ENCODE results near the gene PLA2G2E. TPM values are rescaled to one million over a fixed set of nuclear protein-coding genes. Genes with fewer than 3 reads are reported as not detected.

PLA2G2E gene
- not detected for total RNA-seq
- long read RNA-seq = 0 reads

GRCh38 chr1:19923137-19923952, at the start of gene PLA2G2E:
Gene PLA2G2E (minus strand): TSS chr1:19923617. CDS start chr1:19923559, 58 bp downstream.
- no peak for ATAC-seq
- H3K27me3 ChIP-seq = no peaks in the 10 kb centered on the region
- no peak within 1 kb of the TSS for H3K27ac ChIP-seq
- H3K4me1 ChIP-seq = no peaks in the 10 kb centered on the region
- H3K9me3 ChIP-seq = no peaks in the 10 kb centered on the region
- DNase-seq = no peak
- intact Hi-C loops (cut with DNase I) = no loop called here
- H3K4me3 ChIP-seq = no peak within 1 kb of the TSS
- no peaks in the 10 kb centered on the region for H3K36me3 ChIP-seq
- TF ChIP-seq CTCF (IDR thresholded peaks at IDR 0.05) = no peak

GRCh38 chr1:19971664-19972063, 48.2 kb upstream of the PLA2G2E start:
- intact Hi-C loops (cut with DNase I) = no loop called here
- DNase-seq (no peak), ATAC-seq (no peak)
- Histone ChIP-seq H3K36me3 (no peaks in the 10 kb centered on the region), H3K9me3 (no peaks in the 10 kb centered on the region), H3K4me1 (no peaks in the 10 kb centered on the region), H3K4me3 (no peak overlapping the region), H3K27me3 (peaks cover 10% of the 10 kb centered on the region), H3K27ac (no peak overlapping the region)
- TF ChIP-seq CTCF (IDR thresholded peaks at IDR 0.05) = no peak

GRCh38 chr1:19969898-19970660, 46.7 kb upstream of the PLA2G2E start:
- TF ChIP-seq CTCF (IDR thresholded peaks at IDR 0.05) = no peak
- Histone ChIP-seq H3K36me3 (no peaks in the 10 kb centered on the region), H3K4me3 (no peak overlapping the region), H3K9me3 (no peaks in the 10 kb centered on the region), H3K27me3 (peaks cover 10% of the 10 kb centered on the region), H3K27ac (no peak overlapping the region), H3K4me1 (no peaks in the 10 kb centered on the region)
- DNase-seq = no peak
- no peak for ATAC-seq
- intact Hi-C loops (cut with DNase I) = no loop called here

- Histone ChIP-seq H3K36me3 (no peaks in the 10 kb centered on the region), H3K4me3 (no peak overlapping the region), H3K4me1 (no peaks in the 10 kb centered on the region), H3K27me3 (peaks cover 10% of the 10 kb centered on the region), H3K27ac (no peak overlapping the region), H3K9me3 (no peaks in the 10 kb centered on the region)
- no peak for ATAC-seq
- intact Hi-C loops (cut with DNase I) = no loop called here
- TF ChIP-seq CTCF (IDR thresholded peaks at IDR 0.05) = no peak
- DNase-seq = no peak
Measured at GRCh38 chr1:19967808-19968207, 44.4 kb upstream of the PLA2G2E start.

GRCh38 chr1:19964542-19964941, 41.1 kb upstream of the PLA2G2E start:
- Histone ChIP-seq H3K4me3 (no peak overlapping the region), H3K4me1 (no peaks in the 10 kb centered on the region), H3K36me3 (no peaks in the 10 kb centered on the region), H3K27me3 (no peaks in the 10 kb centered on the region), H3K9me3 (no peaks in the 10 kb centered on the region), H3K27ac (no peak overlapping the region)
- no peak for ATAC-seq
- intact Hi-C loops (cut with DNase I) = no loop called here
- TF ChIP-seq CTCF (IDR thresholded peaks at IDR 0.05) = no peak
- no peak for DNase-seq
